DND-41 (cell line): ENCODE results near the gene SEC14L5.

Experiments
- CTCF ChIP-seq: IDR thresholded peaks from 2 replicates; pipeline ENCODE4 v1.5.1; 2012; ENCODE audit warnings: borderline replicate concordance, low read length, moderate library complexity, mild to moderate bottlenecking; ENCODE audit not compliant: poor library complexity, severe bottlenecking; ENCODE audit errors: extremely low read depth
- EZH2 ChIP-seq: IDR thresholded peaks from 3 replicates; pipeline ENCODE4 v1.6.1; 2012; ENCODE audit warnings: borderline replicate concordance, low read depth, mild to moderate bottlenecking, moderate library complexity, low read length, inconsistent platforms; ENCODE audit not compliant: severe bottlenecking

DNA sequence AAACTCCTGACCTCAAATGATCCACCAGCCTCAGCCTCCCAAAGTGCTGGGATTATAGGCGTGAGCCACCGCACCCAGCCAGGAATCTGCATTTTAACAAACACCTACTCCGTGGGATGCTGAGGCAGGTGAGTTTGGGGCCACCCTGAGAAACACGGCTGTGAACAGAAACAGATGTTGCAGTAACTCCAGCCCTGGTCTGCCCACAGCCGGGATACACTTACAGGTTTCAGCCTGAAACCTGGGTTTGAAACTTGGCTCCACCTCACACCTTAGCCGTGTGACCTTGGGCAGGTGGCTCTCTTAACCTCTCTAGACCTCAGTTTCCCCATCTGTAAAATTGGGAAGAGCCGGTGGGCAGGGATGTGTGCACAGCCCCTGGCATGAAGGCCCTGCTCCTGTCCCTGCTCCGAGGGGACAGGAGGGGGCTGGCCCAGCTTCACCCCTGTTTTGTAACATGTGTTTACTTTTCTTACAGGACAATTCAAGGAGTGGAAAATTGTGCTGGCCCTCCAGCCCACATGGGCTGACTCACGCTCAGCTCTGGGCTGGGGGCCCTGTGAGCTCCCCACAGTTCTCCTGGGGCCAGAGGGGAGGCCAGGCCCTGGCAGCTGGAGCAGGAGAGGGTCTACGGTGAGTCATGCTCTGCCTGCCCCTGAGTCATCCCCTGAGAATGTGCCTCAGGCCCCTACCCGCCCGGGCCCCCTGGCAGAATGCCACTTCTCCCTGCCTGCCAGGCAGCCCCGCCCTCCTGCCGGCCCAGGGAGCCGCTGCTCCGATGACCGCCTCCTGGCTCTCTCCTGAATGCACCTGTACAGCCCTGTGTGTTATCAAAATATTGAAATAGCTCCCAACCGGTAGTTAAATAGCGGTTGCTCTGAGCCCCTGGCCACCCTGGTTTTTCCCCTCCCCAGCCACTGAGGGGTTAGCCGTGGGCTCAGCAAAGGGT lies 13.5 kb upstream of the SEC14L5 start:
- no peak for TF ChIP-seq CTCF
- no peak for TF ChIP-seq EZH2
